Measurements from ENCODE around the gene MRPS9.

Gene MRPS9

GRCh38 chr2:105144152-105144940 lies 106.5 kb downstream of the MRPS9 start:
- H2BK120ac ChIP-seq (ENCODE audit: low read depth, low read length), result no peak overlapping the region

GRCh38 chr2:105144941-105145300 lies 107.1 kb downstream of the MRPS9 start:
- no peak overlapping the region for H3K27ac ChIP-seq (ENCODE audit: low read length, poor library complexity, severe bottlenecking)
- DNase-seq, result no peak
- peaks cover 12% of the 10 kb centered on the region for H3K4me1 ChIP-seq (ENCODE audit: control insufficient read depth, insufficient read depth, low read depth, low read length)

More at GRCh38 chr2:105144152-105144940, 106.5 kb downstream of the MRPS9 start:
- H3K4me2 ChIP-seq (ENCODE audit: low read length, poor library complexity, severe bottlenecking), result peak overlapping the region; percentile 91
- H3K9ac ChIP-seq (ENCODE audit: low read length), result no peak overlapping the region
- H4K91ac ChIP-seq (ENCODE audit: low read length), result no peak overlapping the region
- peak overlapping the region in 1 of 2 experiments; percentile 62 for H3K4me3 ChIP-seq (ENCODE audit: insufficient read depth in 1 of 2, low read depth in 1 of 2, low read length in 2 of 2)
- peaks cover 12% of the 10 kb centered on the region for H3K4me1 ChIP-seq (ENCODE audit: control insufficient read depth, insufficient read depth, low read depth, low read length)
- H3K79me1 ChIP-seq (replicated peaks; ENCODE audit: low read length, poor library complexity, severe bottlenecking), result no peaks in the 10 kb centered on the region
- no peaks in the 10 kb centered on the region for H3K36me3 ChIP-seq (ENCODE audit: control insufficient read depth in 1 of 2, insufficient read depth in 2 of 2, low read depth in 1 of 2, low read length in 2 of 2)
- no peak overlapping the region for H4K8ac ChIP-seq (ENCODE audit: low read length)
- H3K23ac ChIP-seq (ENCODE audit: low read length in 2 of 2), result peak overlapping the region in 1 of 2 experiments; percentile 14
- WGBS, result 17% methylated on average over 43 of the region's 62 CpGs
- no peak overlapping the region for H2BK15ac ChIP-seq (ENCODE audit: low read depth, poor library complexity, severe bottlenecking)
- H2BK12ac ChIP-seq (ENCODE audit: low read length in 2 of 2), result no peak overlapping the region
- H3K27ac ChIP-seq (ENCODE audit: low read length, poor library complexity, severe bottlenecking), result no peak overlapping the region
- no peaks in the 10 kb centered on the region for H3K9me3 ChIP-seq (ENCODE audit: control insufficient read depth, low read length)
- no peak overlapping the region for H2AK5ac ChIP-seq (ENCODE audit: low read length, severe bottlenecking)
- H3K18ac ChIP-seq (ENCODE audit: low read depth in 1 of 2, low read length in 2 of 2), result no peak overlapping the region
- H2BK5ac ChIP-seq (ENCODE audit: low read depth, low read length, poor library complexity, severe bottlenecking), result no peak overlapping the region
- no peak overlapping the region for H3K14ac ChIP-seq (ENCODE audit: low read length in 2 of 2)
- DNase-seq, result no peak
- H3K4ac ChIP-seq (ENCODE audit: low read depth in 1 of 2, low read length in 2 of 2), result no peak overlapping the region
- peaks cover 38 to 71% of the 10 kb centered on the region in 2 experiments for H3K27me3 ChIP-seq (ENCODE audit: control insufficient read depth in 1 of 2, insufficient read depth in 1 of 2, low read length in 2 of 2)
- H2AFZ ChIP-seq (ENCODE audit: low read depth, low read length), result no peak overlapping the region

GRCh38 chr2:105149272-105149671 lies 111.4 kb downstream of the MRPS9 start:
- H2BK5ac ChIP-seq (ENCODE audit: low read depth, low read length, poor library complexity, severe bottlenecking), result no peak overlapping the region
- peaks cover 24 to 66% of the 10 kb centered on the region in 2 experiments for H3K27me3 ChIP-seq (ENCODE audit: control insufficient read depth in 1 of 2, insufficient read depth in 1 of 2, low read length in 2 of 2)
- no peak overlapping the region for H3K4me3 ChIP-seq (ENCODE audit: insufficient read depth in 1 of 2, low read depth in 1 of 2, low read length in 2 of 2)
- no peak overlapping the region for H3K14ac ChIP-seq (ENCODE audit: low read length in 2 of 2)
- H3K27ac ChIP-seq (ENCODE audit: low read length, poor library complexity, severe bottlenecking), result no peak overlapping the region
- 93% methylated on average over 1 of the region's 1 CpG for WGBS
- no peak overlapping the region for H3K4me2 ChIP-seq (ENCODE audit: low read length, poor library complexity, severe bottlenecking)
- H2BK120ac ChIP-seq (ENCODE audit: low read depth, low read length), result no peak overlapping the region
- H3K9me3 ChIP-seq (ENCODE audit: control insufficient read depth, low read length), result no peaks in the 10 kb centered on the region
- H3K79me1 ChIP-seq (replicated peaks; ENCODE audit: low read length, poor library complexity, severe bottlenecking), result no peaks in the 10 kb centered on the region
- no peak overlapping the region for H3K23ac ChIP-seq (ENCODE audit: low read length in 2 of 2)
- H4K91ac ChIP-seq (ENCODE audit: low read length), result no peak overlapping the region
- no peak overlapping the region for H3K18ac ChIP-seq (ENCODE audit: low read depth in 1 of 2, low read length in 2 of 2)
- H2BK12ac ChIP-seq (ENCODE audit: low read length in 2 of 2), result no peak overlapping the region
- no peak overlapping the region for H3K9ac ChIP-seq (ENCODE audit: low read length)
- DNase-seq, result no peak
- H3K4ac ChIP-seq (ENCODE audit: low read depth in 1 of 2, low read length in 2 of 2), result no peak overlapping the region
- no peak overlapping the region for H2BK15ac ChIP-seq (ENCODE audit: low read depth, poor library complexity, severe bottlenecking)
- H4K8ac ChIP-seq (ENCODE audit: low read length), result no peak overlapping the region
- H3K4me1 ChIP-seq (ENCODE audit: control insufficient read depth, insufficient read depth, low read depth, low read length), result peaks cover 2% of the 10 kb centered on the region
- no peak overlapping the region for H2AK5ac ChIP-seq (ENCODE audit: low read length, severe bottlenecking)
- no peaks in the 10 kb centered on the region for H3K36me3 ChIP-seq (ENCODE audit: control insufficient read depth in 1 of 2, insufficient read depth in 2 of 2, low read depth in 1 of 2, low read length in 2 of 2)
- H2AFZ ChIP-seq (ENCODE audit: low read depth, low read length), result no peak overlapping the region

More at GRCh38 chr2:105144941-105145300, 107.1 kb downstream of the MRPS9 start:
- no peak overlapping the region for H4K91ac ChIP-seq (ENCODE audit: low read length)
- no peak overlapping the region for H3K4me2 ChIP-seq (ENCODE audit: low read length, poor library complexity, severe bottlenecking)
- H3K4ac ChIP-seq (ENCODE audit: low read depth in 1 of 2, low read length in 2 of 2), result no peak overlapping the region
- H3K9me3 ChIP-seq (ENCODE audit: control insufficient read depth, low read length), result no peaks in the 10 kb centered on the region
- no peak overlapping the region for H2BK12ac ChIP-seq (ENCODE audit: low read length in 2 of 2)
- no peak overlapping the region for H3K23ac ChIP-seq (ENCODE audit: low read length in 2 of 2)
- no peak overlapping the region for H2AFZ ChIP-seq (ENCODE audit: low read depth, low read length)
- no peak overlapping the region for H2BK120ac ChIP-seq (ENCODE audit: low read depth, low read length)
- H2AK5ac ChIP-seq (ENCODE audit: low read length, severe bottlenecking), result no peak overlapping the region
- H3K9ac ChIP-seq (ENCODE audit: low read length), result no peak overlapping the region
- H3K79me1 ChIP-seq (replicated peaks; ENCODE audit: low read length, poor library complexity, severe bottlenecking), result no peaks in the 10 kb centered on the region
- no peak overlapping the region for H4K8ac ChIP-seq (ENCODE audit: low read length)
- H2BK15ac ChIP-seq (ENCODE audit: low read depth, poor library complexity, severe bottlenecking), result no peak overlapping the region
- H3K4me3 ChIP-seq (ENCODE audit: insufficient read depth in 1 of 2, low read depth in 1 of 2, low read length in 2 of 2), result no peak overlapping the region
- H3K27me3 ChIP-seq (ENCODE audit: control insufficient read depth in 1 of 2, insufficient read depth in 1 of 2, low read length in 2 of 2), result peaks cover 38 to 75% of the 10 kb centered on the region in 2 experiments
- no peak overlapping the region for H3K18ac ChIP-seq (ENCODE audit: low read depth in 1 of 2, low read length in 2 of 2)
- 67% methylated on average over 2 of the region's 2 CpGs for WGBS
- no peaks in the 10 kb centered on the region for H3K36me3 ChIP-seq (ENCODE audit: control insufficient read depth in 1 of 2, insufficient read depth in 2 of 2, low read depth in 1 of 2, low read length in 2 of 2)
- H2BK5ac ChIP-seq (ENCODE audit: low read depth, low read length, poor library complexity, severe bottlenecking), result no peak overlapping the region
- no peak overlapping the region for H3K14ac ChIP-seq (ENCODE audit: low read length in 2 of 2)
